ENCODE measurements around the gene SMYD1. TPM values are rescaled to one million over a fixed set of nuclear protein-coding genes. Genes with fewer than 3 reads are reported as not detected.

SMYD1 gene
- total RNA-seq, 1 experiment from 2014 or later: not detected

- H3K9me3 ChIP-seq (ENCODE audit: insufficient read depth, low read depth): no peaks in the 10 kb centered on the region; the same call in 1 of the 2 replicates
- H3K4me1 ChIP-seq (replicated peaks; ENCODE audit: insufficient read depth): no peaks in the 10 kb centered on the region
- no peak overlapping the region for H2AFZ ChIP-seq
- H3K36me3 ChIP-seq (ENCODE audit: low read depth): no peaks in the 10 kb centered on the region
- no peaks in the 10 kb centered on the region for H3K9me2 ChIP-seq (ENCODE audit: insufficient read depth)
- no peak for TF ChIP-seq CTCF (conservative IDR thresholded peaks at IDR 0.05)
- TF ChIP-seq EZH2 (IDR thresholded peaks at IDR 0.05; ENCODE audit: low read depth): no peak
- H3K4me2 ChIP-seq: no peak overlapping the region
- ChIA-PET POLR2A (ENCODE audit: unreplicated experiment) (no interaction called here), CTCF (no interaction called here)
- intact Hi-C loops (cut with micrococcal nuclease; ENCODE audit: unreplicated experiment): no loop called here
- H3F3A ChIP-seq (ENCODE audit: insufficient read depth, low read depth): no peaks in the 10 kb centered on the region
- H3K27me3 ChIP-seq (ENCODE audit: insufficient read depth, low read depth): peaks cover 9% of the 10 kb centered on the region
- no peak overlapping the region for H3K4me3 ChIP-seq
- H3K27ac ChIP-seq: no peak overlapping the region
- BruUV-seq (replicated peaks): no TSS peak
- no peaks in the 10 kb centered on the region for H4K20me1 ChIP-seq (ENCODE audit: insufficient read depth)
- no peak for DNase-seq
- H3K79me2 ChIP-seq (ENCODE audit: low read depth): no peaks in the 10 kb centered on the region
These were observed 94.0 kb downstream of the SMYD1 start for GRCh38 chr2:88161446-88162244.

Small RNA genes within 50 kb of the gene (microRNA-seq; reads per million reads assigned to microRNA genes)
- not detected for gene MIR4780 (ENCODE audit: borderline number of aligned reads, borderline replicate concordance)

Other genes starting within 250 kb of the SMYD1 start
- 0.33 TPM in 1 of 2 replicates, not detected in the other for gene RGPD2, start 242.0 kb upstream of the SMYD1 start, total RNA-seq (2021)
- 3.9 TPM in 1 of 2 replicates, not detected in the other for gene RNU2-63P, start 51.3 kb upstream of the SMYD1 start, total RNA-seq (2021)
- 12.3 and 17.4 TPM in 2 replicates for gene KRCC1, start 12.0 kb upstream of the SMYD1 start, total RNA-seq (2021)
- gene FABP1, start 60.2 kb downstream of the SMYD1 start, total RNA-seq (2021): not detected in 2 replicates
- 38.5 and 52.3 TPM in 2 replicates for gene THNSL2, start 102.5 kb downstream of the SMYD1 start, total RNA-seq (2021)